ENCODE measurements around the gene KSR1.
A peak's percentile ranks its signal among the peaks of the same experiment; 100 is the strongest.
"Not testable (repeated sequence)": the region's sequence is repeated elsewhere in the genome, so short reads cannot be mapped to it uniquely, and the experiment has no call there.

The KSR1 gene

GRCh38 chr17:27455236-27455913 is 873 bp upstream of the KSR1 start:
- no peak for DNase-seq

- no peak for DNase-seq
These were observed 572 bp downstream of the KSR1 start for GRCh38 chr17:27456681-27457359.

- DNase-seq = no peak
These were observed 1.1 kb downstream of the KSR1 start for GRCh38 chr17:27457360-27457715.

- no peak for DNase-seq
These were observed 1.7 kb downstream of the KSR1 start for GRCh38 chr17:27457731-27458523.

GRCh38 chr17:27458524-27458908 is 2.3 kb downstream of the KSR1 start:
- DNase-seq = no peak

GRCh38 chr17:27459433-27459832 is 3.2 kb downstream of the KSR1 start:
- DNase-seq = no peak

- no peak for DNase-seq
These were observed 4.0 kb downstream of the KSR1 start for GRCh38 chr17:27460196-27460725.

- no peak for DNase-seq
These were observed 5.1 kb downstream of the KSR1 start for GRCh38 chr17:27461192-27461859.

- no peak for DNase-seq
These were observed 5.9 kb downstream of the KSR1 start for GRCh38 chr17:27462149-27462548.

- no peak for DNase-seq
These were observed 6.5 kb downstream of the KSR1 start for GRCh38 chr17:27462714-27463113.

GRCh38 chr17:27463235-27463677 is 7.0 kb downstream of the KSR1 start:
- DNase-seq = no peak

- not testable (repeated sequence) for DNase-seq
These were observed 7.8 kb downstream of the KSR1 start for GRCh38 chr17:27464019-27464418.

- DNase-seq = no peak
These were observed 8.2 kb downstream of the KSR1 start for GRCh38 chr17:27464431-27464830.

GRCh38 chr17:27465875-27466274 is 9.6 kb downstream of the KSR1 start:
- not testable (repeated sequence) for DNase-seq

GRCh38 chr17:27466376-27466742 is 10.1 kb downstream of the KSR1 start:
- DNase-seq = peak in 1 of 2 donors; percentile 32

GRCh38 chr17:27466743-27467375 is 10.6 kb downstream of the KSR1 start:
- peak; percentile 57 to 60 for DNase-seq

- DNase-seq = no peak
These were observed 13.0 kb downstream of the KSR1 start for GRCh38 chr17:27469256-27469655.

GRCh38 chr17:27471321-27472269 is 15.3 kb downstream of the KSR1 start:
- DNase-seq = peak; percentile 54 to 74

- no peak for DNase-seq
These were observed 17.0 kb downstream of the KSR1 start for GRCh38 chr17:27473190-27473747.

GRCh38 chr17:27473748-27474609 is 17.7 kb downstream of the KSR1 start:
- DNase-seq = peak; percentile 73 to 85
